ENCODE results near the gene OR5K1.

The OR5K1 gene

DNA sequence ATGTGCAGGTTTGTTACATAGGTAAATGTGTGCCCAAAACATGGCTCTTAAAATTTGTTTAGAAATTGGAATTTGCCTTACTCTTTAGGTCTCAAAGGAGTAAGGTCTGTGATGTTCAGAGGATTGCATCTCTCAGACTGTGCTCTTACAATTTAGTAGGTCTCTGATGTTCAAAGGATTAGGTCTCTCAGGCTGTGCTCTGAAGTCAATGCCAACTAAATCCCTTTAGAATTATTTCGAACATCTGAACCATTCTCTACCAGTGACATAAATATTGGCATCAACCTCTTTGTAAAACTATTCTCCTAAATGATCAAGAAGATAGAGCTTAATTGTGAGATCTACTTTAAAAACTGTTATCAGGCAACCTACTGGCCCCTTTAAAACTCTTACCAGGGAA, at the start of gene OR5K1:
OR5K1 (plus strand) TSS at position 301 of the 400 bp plus-strand sequence. CDS start 6,376 bp downstream, outside the sequence.
- DNase-seq, result no peak

GRCh38 chr3:98432575-98432974, 30.4 kb upstream of the OR5K1 start:
- no peak for DNase-seq

DNA sequence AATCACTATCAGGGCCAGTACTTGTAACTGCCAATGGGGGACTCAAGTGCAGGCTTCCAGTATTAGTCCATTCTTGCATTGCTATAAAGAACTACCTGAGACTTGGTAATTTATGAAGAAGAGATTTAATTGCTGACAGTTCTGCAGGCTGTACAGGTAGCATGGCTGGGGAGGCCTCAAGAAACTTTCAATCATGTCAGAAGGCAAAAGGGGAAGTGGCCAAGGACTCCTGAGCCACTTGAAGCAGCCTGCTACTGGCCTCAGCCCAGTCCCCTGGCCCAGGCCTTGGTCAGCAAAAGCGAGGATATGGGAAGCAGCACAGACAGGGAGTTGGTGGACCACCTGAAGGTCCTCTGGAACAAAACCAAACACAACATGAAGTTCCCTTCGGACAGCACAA, 29.2 kb upstream of the OR5K1 start:
- DNase-seq, result no peak

- no peak for DNase-seq
Observed at GRCh38 chr3:98434412-98434811, 28.6 kb upstream of the OR5K1 start.

DNA sequence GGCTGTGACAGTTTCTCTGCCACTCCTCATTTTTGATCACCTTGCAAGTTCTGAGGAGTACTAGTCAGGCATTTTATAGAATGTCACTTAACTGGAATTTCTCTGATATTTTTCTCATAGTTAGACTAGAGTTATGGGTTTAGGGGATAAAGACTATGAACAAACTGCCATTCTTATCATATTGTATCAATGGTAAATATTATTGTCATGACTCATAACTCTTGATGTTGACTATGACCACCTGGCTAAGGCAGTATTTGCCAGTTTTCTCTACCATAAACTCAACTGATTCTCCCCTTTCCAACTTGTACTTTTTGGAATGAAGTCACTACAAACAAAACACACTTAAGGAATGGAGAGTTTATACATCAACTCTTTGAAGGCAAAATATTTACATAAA, 22.7 kb upstream of the OR5K1 start:
- no peak for DNase-seq

- DNase-seq, result no peak
Observed at GRCh38 chr3:98445949-98446406, 17.0 kb upstream of the OR5K1 start.

DNA sequence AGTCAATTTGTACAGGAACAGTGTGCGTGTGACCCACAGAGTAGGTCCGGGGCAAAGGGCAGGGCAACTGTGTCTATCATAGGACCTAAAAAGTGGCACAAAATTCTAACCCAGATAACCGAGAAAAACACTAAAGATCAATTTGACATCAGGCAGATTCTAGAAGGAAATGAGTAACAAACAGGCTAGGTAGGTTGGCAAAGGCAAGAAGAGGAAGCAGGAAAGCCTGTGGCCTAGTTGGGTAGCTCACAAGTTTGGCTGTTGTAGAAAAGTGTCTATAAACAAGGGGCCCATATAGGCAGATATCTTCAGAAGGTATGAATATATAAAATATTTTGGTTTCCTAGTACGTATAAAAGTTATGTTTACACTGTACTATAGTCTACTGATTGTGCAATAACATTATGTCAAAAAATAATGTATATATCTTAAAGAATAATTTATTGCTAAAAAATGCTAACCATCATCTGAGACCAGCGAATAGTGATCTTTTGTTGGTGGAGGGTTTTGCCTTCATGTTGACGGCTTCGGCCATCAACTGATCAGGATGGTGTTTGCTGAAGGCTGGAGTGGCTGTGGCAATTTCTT, 13.3 kb upstream of the OR5K1 start:
- DNase-seq, result no peak

DNA sequence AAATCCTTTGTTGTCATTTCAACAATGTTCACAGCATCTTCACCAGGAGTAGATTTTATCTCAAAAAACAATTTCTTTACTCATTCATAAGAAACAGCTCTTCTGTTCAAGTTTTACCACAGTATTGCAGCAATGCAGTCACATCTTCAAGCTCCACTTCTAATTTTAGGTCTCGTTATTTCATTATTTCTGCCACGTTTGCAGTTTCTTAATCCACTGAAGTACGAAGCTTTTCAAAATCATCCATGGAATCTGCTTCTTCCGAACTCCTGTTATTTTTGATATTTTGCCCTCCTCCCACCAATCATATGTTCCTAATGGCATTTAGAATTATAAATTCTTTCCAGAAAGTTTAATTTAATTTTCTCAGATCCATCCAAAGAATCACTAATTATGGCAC, 12.6 kb upstream of the OR5K1 start:
- DNase-seq, result no peak

GRCh38 chr3:98453827-98454226, 9.2 kb upstream of the OR5K1 start:
- DNase-seq, result no peak

- no peak for DNase-seq
Observed at GRCh38 chr3:98454929-98455328, 8.1 kb upstream of the OR5K1 start.

DNA sequence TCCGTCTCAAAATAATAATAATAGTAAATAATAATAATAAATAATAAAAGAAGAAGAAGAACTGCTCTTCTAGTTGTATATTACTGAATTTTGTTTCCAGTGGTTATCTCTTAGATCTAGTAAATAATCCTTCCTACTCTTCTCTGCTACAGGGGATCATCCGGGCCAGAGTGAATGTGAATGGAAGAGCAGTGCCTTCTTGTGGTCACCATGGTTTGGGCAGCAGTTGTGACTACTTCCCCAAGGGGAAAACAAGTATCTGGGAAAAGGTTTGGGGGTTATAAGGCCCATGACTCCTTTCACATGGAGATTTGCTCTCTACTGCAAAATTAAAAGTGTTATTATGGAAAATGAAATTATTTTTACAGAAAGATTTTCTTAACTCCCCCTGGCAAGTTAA, 5.5 kb upstream of the OR5K1 start:
- DNase-seq, result no peak

DNA sequence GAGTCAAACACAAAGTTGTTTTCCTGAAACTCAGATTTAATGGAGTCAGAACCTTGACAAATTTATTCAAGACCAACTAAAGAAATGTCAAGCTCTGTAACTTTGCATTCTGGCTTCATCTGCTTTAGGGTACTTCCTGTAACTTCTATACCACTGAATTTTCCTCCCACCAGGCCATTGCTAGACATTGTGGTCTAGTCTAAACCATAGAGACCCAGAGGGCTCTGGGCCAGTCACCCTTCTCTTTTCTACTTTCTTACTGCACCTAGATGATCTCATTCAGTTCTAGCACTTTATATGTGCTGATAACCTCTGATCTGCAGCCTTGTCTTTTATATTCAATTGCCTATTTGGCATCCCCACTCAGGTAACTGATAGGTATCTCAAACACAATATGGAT, 2.8 kb upstream of the OR5K1 start:
- DNase-seq, result no peak

GRCh38 chr3:98482717-98483482, 19.9 kb downstream of the OR5K1 start:
- DNase-seq, result no peak

- no peak for DNase-seq
Observed at GRCh38 chr3:98483626-98484025, 20.6 kb downstream of the OR5K1 start.

- DNase-seq, result no peak
Observed at GRCh38 chr3:98497381-98497780, 34.4 kb downstream of the OR5K1 start, which contains the start of gene OR5K2. Gene OR5K2, plus strand, starts transcription at chr3:98497681. Its CDS starts 0 bp downstream, at chr3:98497681.

DNA sequence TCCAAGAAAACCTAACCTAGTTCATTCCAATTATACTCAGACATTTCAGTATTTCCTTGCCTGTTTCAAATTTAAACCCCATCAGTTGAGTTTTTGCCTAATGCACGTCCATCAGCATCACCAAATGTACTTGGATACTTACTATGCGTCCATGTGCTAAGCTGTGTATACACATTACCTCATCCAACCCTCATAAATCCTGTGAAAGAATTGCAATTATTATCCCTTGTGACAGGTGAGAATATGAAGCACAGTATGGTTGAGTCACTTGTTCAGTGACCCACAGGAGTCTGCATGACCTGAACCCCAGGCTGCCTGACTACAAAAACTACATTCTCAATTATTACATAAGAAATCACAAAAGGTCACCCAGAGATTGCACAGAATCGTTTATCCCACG, 37.0 kb downstream of the OR5K1 start:
- DNase-seq, result no peak

- no peak for DNase-seq
Observed at GRCh38 chr3:98501270-98501669, 38.3 kb downstream of the OR5K1 start.

DNA sequence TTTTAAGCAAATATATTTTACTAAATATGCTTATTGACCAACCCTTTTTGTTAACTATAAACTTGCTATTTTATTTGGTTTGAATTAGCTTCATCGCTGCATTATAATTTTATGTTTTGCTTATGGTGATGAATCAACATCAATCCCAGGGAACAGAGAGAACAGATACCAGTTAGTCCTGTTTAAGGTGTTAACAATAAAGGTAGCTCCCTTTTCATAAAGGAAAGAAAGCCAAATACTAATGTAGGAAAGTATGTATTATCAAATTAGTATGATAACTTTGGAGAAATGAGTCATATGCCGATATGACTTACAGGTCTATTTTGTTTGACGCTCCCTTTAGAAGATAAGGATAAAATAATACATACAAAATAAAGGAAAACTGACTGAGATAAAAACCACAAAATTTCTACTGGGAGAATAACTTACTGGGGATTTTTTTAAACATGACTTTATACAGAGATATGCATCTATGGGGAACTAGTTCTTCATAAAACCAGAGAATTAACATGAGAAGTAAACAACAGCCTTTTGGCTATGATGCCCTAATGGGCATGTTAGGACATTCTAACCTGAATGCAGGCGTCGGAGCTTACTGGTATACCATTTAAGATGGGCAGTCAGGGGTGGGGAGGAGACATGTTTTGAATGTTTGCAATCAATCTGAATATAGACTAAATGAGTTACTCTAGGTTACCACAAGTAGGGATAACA, 39.0 kb downstream of the OR5K1 start:
- DNase-seq, result no peak

DNA sequence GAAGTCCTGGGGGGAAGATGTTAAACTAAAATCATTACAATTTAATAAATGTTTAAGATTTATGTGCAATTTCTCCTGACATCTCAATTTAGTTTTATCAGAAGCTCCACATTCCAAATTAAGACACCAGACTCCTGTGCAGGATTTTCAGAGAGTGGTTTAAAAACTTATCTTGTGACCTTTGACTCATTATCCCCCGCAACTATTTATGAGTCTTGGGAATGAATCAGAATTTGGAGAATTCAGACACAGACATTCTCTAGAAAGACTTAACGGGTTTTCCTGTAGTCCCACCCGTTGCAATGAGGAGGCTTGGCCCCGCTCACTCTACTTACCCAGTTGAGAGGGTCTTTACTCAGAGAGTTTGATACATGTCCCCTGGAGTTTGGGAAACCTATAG, 41.5 kb downstream of the OR5K1 start:
- DNase-seq, result no peak

GRCh38 chr3:98508582-98508981, 45.6 kb downstream of the OR5K1 start:
- no peak for DNase-seq

GRCh38 chr3:98512576-98512975, 49.6 kb downstream of the OR5K1 start:
- no peak for DNase-seq

GRCh38 chr3:98513091-98513511, 50.1 kb downstream of the OR5K1 start:
- no peak for DNase-seq

GRCh38 chr3:98513736-98514135, 50.7 kb downstream of the OR5K1 start:
- DNase-seq, result no peak

DNA sequence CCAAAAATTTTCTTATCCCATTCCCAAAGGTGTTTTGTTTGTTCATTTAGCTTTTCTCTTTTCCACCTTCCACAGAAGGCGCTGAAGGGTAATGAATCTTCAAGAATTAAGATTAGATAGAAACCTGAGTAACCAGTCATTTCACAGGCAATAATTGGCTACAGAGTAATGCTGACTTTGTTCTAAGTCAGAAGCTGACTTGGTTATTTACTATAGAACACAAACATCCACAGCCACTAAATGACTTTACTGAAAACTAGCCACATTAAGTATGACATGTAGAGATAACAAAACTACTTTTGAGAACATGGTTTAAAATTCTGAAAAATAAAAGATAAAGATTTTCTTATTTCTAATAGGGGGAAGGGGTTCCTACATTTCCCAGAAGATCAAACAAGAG, 51.9 kb downstream of the OR5K1 start:
- no peak for DNase-seq
